H9 (cell line): Measurements from ENCODE around the gene OR51V1. TPM values are rescaled to one million over a fixed set of nuclear protein-coding genes. Genes with fewer than 3 reads are reported as not detected.

Experiments
- DNase-seq: peaks from one replicate; pipeline ENCODE4 v3.0.0-alpha.2; 2017
- H2AFZ ChIP-seq: one replicate; pipeline ENCODE4 v1.6.1; 2013; ENCODE audit warnings: mild to moderate bottlenecking, low read length, control low read depth, moderate library complexity
- H2AK5ac ChIP-seq: 2 replicates; pipeline ENCODE4 v1.6.1; 2013; ENCODE audit warnings: low read length, control low read depth, mixed read lengths; ENCODE audit not compliant: insufficient read length
- H2BK120ac ChIP-seq: one replicate; pipeline ENCODE4 v1.6.1; 2013; ENCODE audit warnings: low read depth, mild to moderate bottlenecking, low read length, control low read depth, inconsistent platforms; ENCODE audit not compliant: poor library complexity, severe bottlenecking
- H2BK12ac ChIP-seq: 2 replicates; pipeline ENCODE4 v1.6.1; 2013; ENCODE audit warnings: low read length, control low read depth, mixed read lengths, low read depth; ENCODE audit not compliant: insufficient read length
- H2BK15ac ChIP-seq: 2 replicates; pipeline ENCODE4 v1.6.1; 2013; ENCODE audit warnings: low read depth, low read length, control low read depth
- H2BK20ac ChIP-seq: one replicate; pipeline ENCODE4 v1.6.1; 2013; ENCODE audit warnings: low read depth, mild to moderate bottlenecking, low read length, control low read depth, inconsistent platforms; ENCODE audit not compliant: poor library complexity, severe bottlenecking
- H2BK5ac ChIP-seq: 2 replicates; pipeline ENCODE4 v1.6.1; 2013; ENCODE audit warnings: low read length, control low read depth, mixed read lengths; ENCODE audit not compliant: insufficient read length
- H3K14ac ChIP-seq: 2 replicates; pipeline ENCODE4 v1.6.1; 2013; ENCODE audit warnings: low read length, control low read depth; ENCODE audit not compliant: insufficient read depth
- H3K18ac ChIP-seq: 2 replicates; pipeline ENCODE4 v1.6.1; 2013; ENCODE audit warnings: low read depth, mild to moderate bottlenecking, mixed read lengths, low read length, control low read depth; ENCODE audit not compliant: insufficient read length
- H3K23ac ChIP-seq: 2 replicates; pipeline ENCODE4 v1.6.1; 2013; ENCODE audit warnings: low read length, control low read depth, mixed read lengths, low read depth; ENCODE audit not compliant: insufficient read length
- H3K23me2 ChIP-seq: 2 replicates; pipeline ENCODE4 v1.6.1; 2013; ENCODE audit warnings: low read depth, mild to moderate bottlenecking, mixed read lengths, low read length, control low read depth; ENCODE audit not compliant: insufficient read length, poor library complexity, severe bottlenecking
- H3K27ac ChIP-seq: 2 replicates; pipeline ENCODE4 v1.5.1; 2013; ENCODE audit warnings: low read length, control low read depth, mixed read lengths, low read depth; ENCODE audit not compliant: insufficient read length
- H3K27me3 ChIP-seq: 2 replicates; pipeline ENCODE4 v1.6.1; 2013; ENCODE audit warnings: low read length, control low read depth, inconsistent platforms; ENCODE audit not compliant: insufficient read depth
- H3K4ac ChIP-seq: 2 replicates; pipeline ENCODE4 v1.6.1; 2013; ENCODE audit warnings: low read depth, mild to moderate bottlenecking, control low read depth, inconsistent platforms, low read length, moderate library complexity
- H3K4me1 ChIP-seq: 2 replicates; pipeline ENCODE4 v1.6.1; 2013; ENCODE audit warnings: low read length, control low read depth, inconsistent platforms; ENCODE audit not compliant: insufficient read depth
- H3K4me2 ChIP-seq: 2 replicates; pipeline ENCODE4 v1.6.1; 2013; ENCODE audit warnings: low read length, control low read depth, mixed read lengths; ENCODE audit not compliant: insufficient read length, insufficient read depth
- H3K56ac ChIP-seq: 2 replicates; pipeline ENCODE4 v1.6.1; 2013; ENCODE audit warnings: low read depth, mild to moderate bottlenecking, mixed read lengths, low read length, control low read depth; ENCODE audit not compliant: insufficient read length
- H3K79me1 ChIP-seq: 2 replicates; pipeline ENCODE4 v1.6.1; 2013; ENCODE audit warnings: low read depth, mild to moderate bottlenecking, moderate library complexity, low read length, control low read depth, inconsistent platforms; ENCODE audit not compliant: insufficient read depth, poor library complexity, severe bottlenecking
- H3K79me2 ChIP-seq: 2 replicates; pipeline ENCODE4 v1.6.1; 2013; ENCODE audit warnings: low read length, control low read depth, inconsistent platforms; ENCODE audit not compliant: insufficient read depth
- H3K9ac ChIP-seq: 2 replicates; pipeline ENCODE4 v1.6.1; 2013; ENCODE audit warnings: low read length, control low read depth, mixed read lengths; ENCODE audit not compliant: insufficient read length; ENCODE audit errors: extremely low read depth
- H3K9me3 ChIP-seq: one replicate; pipeline ENCODE4 v1.6.1; 2013; ENCODE audit warnings: low read depth, low read length, inconsistent platforms; ENCODE audit not compliant: control insufficient read depth
- H3T11ph ChIP-seq: one replicate; pipeline ENCODE4 v1.6.1; 2013; ENCODE audit warnings: mild to moderate bottlenecking, low read length, control low read depth, inconsistent platforms
- H4K20me1 ChIP-seq: one replicate; pipeline ENCODE4 v1.6.1; 2013; ENCODE audit not compliant: control insufficient read depth, insufficient read length, insufficient read depth
- H4K5ac ChIP-seq: 2 replicates; pipeline ENCODE4 v1.6.1; 2013; ENCODE audit warnings: low read depth, mild to moderate bottlenecking, mixed read lengths, low read length, control low read depth; ENCODE audit not compliant: insufficient read length
- H4K8ac ChIP-seq: replicated peaks from 2 replicates; pipeline ENCODE4 v1.6.1; 2013; ENCODE audit warnings: low read length, control low read depth, mixed read lengths, low read depth; ENCODE audit not compliant: insufficient read length
- H4K91ac ChIP-seq: 2 replicates; pipeline ENCODE4 v1.6.1; 2013; ENCODE audit warnings: low read depth, mild to moderate bottlenecking, moderate library complexity, mixed read lengths, low read length, control low read depth; ENCODE audit not compliant: insufficient read length
- H3K27ac Mint-ChIP-seq, 3 experiments: 2 replicates in 2 of 3; 3 replicates in 1 of 3; pipeline ENCODE4 v1.8.0; 2020 to 2021; ENCODE audit warnings: mixed read lengths in 3 of 3, mild to moderate bottlenecking in 1 of 3, moderate library complexity in 1 of 3
- H3K27me3 Mint-ChIP-seq: 2 replicates; pipeline ENCODE4 v1.8.0; 2021; ENCODE audit warnings: low read depth, mild to moderate bottlenecking, moderate library complexity, mixed read lengths
- H3K36me3 Mint-ChIP-seq, 3 experiments: 2 replicates in 2 of 3; 3 replicates in 1 of 3; pipeline ENCODE4 v1.8.0; 2020 to 2021; ENCODE audit warnings: low read depth in 3 of 3, mixed read lengths in 3 of 3; ENCODE audit not compliant: insufficient read depth in 1 of 3
- H3K4me1 Mint-ChIP-seq, 2 experiments: 2 replicates each; pipeline ENCODE4 v1.8.0; 2020; ENCODE audit warnings: mixed read lengths in 2 of 2
- H3K4me3 Mint-ChIP-seq, 2 experiments: 2 replicates in 1 of 2; 3 replicates in 1 of 2; pipeline ENCODE4 v1.8.0; 2020 to 2021; ENCODE audit warnings: mild to moderate bottlenecking in 2 of 2, mixed read lengths in 2 of 2, moderate library complexity in 1 of 2
- H3K9me3 Mint-ChIP-seq, 2 experiments: 2 replicates in 1 of 2; 3 replicates in 1 of 2; pipeline ENCODE4 v1.8.0; 2020; ENCODE audit warnings: mild to moderate bottlenecking in 2 of 2, mixed read lengths in 2 of 2, moderate library complexity in 1 of 2
- WGBS: extraction: QIAGEN DNeasy Blood & Tissue Kit; methylation state at CpG from one replicate; pipeline ENCODE4 v1.1.7; 2013; ENCODE audit warnings: missing lambda C conversion rate, low lambda C conversion rate, mixed read lengths; ENCODE audit not compliant: insufficient read length; ENCODE audit errors: extremely low coverage; 5-methylcytosine and 5-hydroxymethylcytosine counted together
- total RNA-seq: library from RNA; stranded (reverse); gene quantifications from 2 replicates; pipeline ENCODE4 v1.2.1, GENCODE V29; 2021
- TF ChIP-seq, protein P1 (sequence below): fragments of 200-600 bp; sonication (generic); conservative IDR thresholded peaks from 3 replicates; pipeline ENCODE4 v1.8.0; 2021; ENCODE audit warnings: antibody characterized with exemption, mild to moderate bottlenecking

Gene OR51V1
- total RNA-seq, 1 experiment from 2014 or later, result not detected

GRCh38 chr11:5225480-5225871 is 25.0 kb upstream of the OR51V1 start:
- Histone ChIP-seq H3K4me2 (no peak overlapping the region), H2BK5ac (no peak overlapping the region), H3K4me1 (no peaks in the 10 kb centered on the region), H3K79me2 (no peaks in the 10 kb centered on the region), H2BK15ac (no peak overlapping the region), H3K4ac (no peak overlapping the region), H3K79me1 (no peaks in the 10 kb centered on the region), H3K23ac (no peak overlapping the region), H3K9me3 (no peaks in the 10 kb centered on the region), H2BK20ac (no peak overlapping the region), H3K27me3 (no peaks in the 10 kb centered on the region), H3K14ac (no peak overlapping the region), H3K9ac (no peak overlapping the region), H3K56ac (no peak overlapping the region), H3K27ac (no peak overlapping the region), H4K91ac (no peak overlapping the region), H2AK5ac (no peak overlapping the region), H2BK120ac (no peak overlapping the region), H4K20me1 (no peaks in the 10 kb centered on the region), H3K23me2 (no peaks in the 10 kb centered on the region), H2AFZ (no peak overlapping the region), H3K18ac (no peak overlapping the region), H3T11ph (no peak overlapping the region), H2BK12ac (no peak overlapping the region), H4K5ac (no peak overlapping the region), H4K8ac (no peak overlapping the region)
- DNase-seq, result no peak
- Mint-ChIP-seq H3K4me3 (no peak overlapping the region), H3K4me1 (no peaks in the 10 kb centered on the region), H3K9me3 (peaks cover 18 to 20% of the 10 kb centered on the region in 2 experiments), H3K36me3 (peaks cover 3 to 15% (median 11%) of the 10 kb centered on the region in 3 experiments; a peak in 5 of 7 replicates), H3K27me3 (no peaks in the 10 kb centered on the region), H3K27ac (no peak overlapping the region)
- no CpG with 5 or more reads among the region's 2 CpGs for WGBS
- TF ChIP-seq, protein P1, sequence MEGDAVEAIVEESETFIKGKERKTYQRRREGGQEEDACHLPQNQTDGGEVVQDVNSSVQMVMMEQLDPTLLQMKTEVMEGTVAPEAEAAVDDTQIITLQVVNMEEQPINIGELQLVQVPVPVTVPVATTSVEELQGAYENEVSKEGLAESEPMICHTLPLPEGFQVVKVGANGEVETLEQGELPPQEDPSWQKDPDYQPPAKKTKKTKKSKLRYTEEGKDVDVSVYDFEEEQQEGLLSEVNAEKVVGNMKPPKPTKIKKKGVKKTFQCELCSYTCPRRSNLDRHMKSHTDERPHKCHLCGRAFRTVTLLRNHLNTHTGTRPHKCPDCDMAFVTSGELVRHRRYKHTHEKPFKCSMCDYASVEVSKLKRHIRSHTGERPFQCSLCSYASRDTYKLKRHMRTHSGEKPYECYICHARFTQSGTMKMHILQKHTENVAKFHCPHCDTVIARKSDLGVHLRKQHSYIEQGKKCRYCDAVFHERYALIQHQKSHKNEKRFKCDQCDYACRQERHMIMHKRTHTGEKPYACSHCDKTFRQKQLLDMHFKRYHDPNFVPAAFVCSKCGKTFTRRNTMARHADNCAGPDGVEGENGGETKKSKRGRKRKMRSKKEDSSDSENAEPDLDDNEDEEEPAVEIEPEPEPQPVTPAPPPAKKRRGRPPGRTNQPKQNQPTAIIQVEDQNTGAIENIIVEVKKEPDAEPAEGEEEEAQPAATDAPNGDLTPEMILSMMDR, result no peak
